Activated naive CD8-positive, alpha-beta T cell treated with anti-CD3 and anti-CD28 coated beads, Interleukin-2, amount 50 U/mL, for 24 hours (primary cell): Measurements from ENCODE around the gene LEF1.

Experiments used
- ATAC-seq: fragments of 150-1000 bp; cut with Tn5 transposase; one replicate; pipeline ENCODE4 v1.10.0; 2021
- DNase-seq: peaks from one replicate; pipeline ENCODE4 v3.0.0; 2021
- H3K27ac Mint-ChIP-seq: one replicate; pipeline ENCODE4 v1.8.0; 2021; ENCODE audit warnings: mild to moderate bottlenecking, mixed read lengths
- H3K27me3 Mint-ChIP-seq: one replicate; pipeline ENCODE4 v1.8.0; 2021; ENCODE audit warnings: mixed read lengths
- H3K36me3 Mint-ChIP-seq: one replicate; pipeline ENCODE4 v1.8.0; 2021; ENCODE audit warnings: low read depth, mixed read lengths
- H3K4me1 Mint-ChIP-seq: one replicate; pipeline ENCODE4 v1.8.0; 2021; ENCODE audit warnings: mixed read lengths
- H3K4me3 Mint-ChIP-seq: one replicate; pipeline ENCODE4 v1.8.0; 2021; ENCODE audit warnings: mild to moderate bottlenecking, moderate library complexity, mixed read lengths
- H3K9me3 Mint-ChIP-seq: one replicate; pipeline ENCODE4 v1.8.0; 2021; ENCODE audit warnings: mixed read lengths

The LEF1 gene

GRCh38 chr4:107999932-108000539 is 168.7 kb downstream of the LEF1 start:
- H3K27me3 Mint-ChIP-seq, result no peaks in the 10 kb centered on the region
- ATAC-seq (no peak), DNase-seq (no peak)
- H3K4me1 Mint-ChIP-seq, result peaks cover 28% of the 10 kb centered on the region
- no peak overlapping the region for H3K4me3 Mint-ChIP-seq
- H3K27ac Mint-ChIP-seq, result no peak overlapping the region
- peaks cover 30% of the 10 kb centered on the region for H3K36me3 Mint-ChIP-seq
- H3K9me3 Mint-ChIP-seq, result no peaks in the 10 kb centered on the region

- Mint-ChIP-seq H3K4me1 (peaks cover 38% of the 10 kb centered on the region), H3K36me3 (peaks cover 31% of the 10 kb centered on the region), H3K27ac (no peak overlapping the region), H3K27me3 (no peaks in the 10 kb centered on the region), H3K4me3 (no peak overlapping the region), H3K9me3 (no peaks in the 10 kb centered on the region)
- ATAC-seq (no peak), DNase-seq (no peak)
These were observed 170.9 kb downstream of the LEF1 start for GRCh38 chr4:107997794-107998193.
